MM.1S (cell line): ENCODE results near the gene NME7.

Source experiments
- EZH2phosphoT487 ChIP-seq: fragments of 300-600 bp; sonication (generic); IDR thresholded peaks from 2 replicates; pipeline ENCODE4 v1.6.1; 2018; ENCODE audit warnings: antibody characterized with exemption, low read length
- TF ChIP-seq, protein P1 (sequence below): fragments of 300-600 bp; sonication (generic); IDR thresholded peaks from 2 replicates; pipeline ENCODE4 v1.5.1; 2016; ENCODE audit warnings: antibody characterized with exemption, low read length, mixed read lengths

DNA sequence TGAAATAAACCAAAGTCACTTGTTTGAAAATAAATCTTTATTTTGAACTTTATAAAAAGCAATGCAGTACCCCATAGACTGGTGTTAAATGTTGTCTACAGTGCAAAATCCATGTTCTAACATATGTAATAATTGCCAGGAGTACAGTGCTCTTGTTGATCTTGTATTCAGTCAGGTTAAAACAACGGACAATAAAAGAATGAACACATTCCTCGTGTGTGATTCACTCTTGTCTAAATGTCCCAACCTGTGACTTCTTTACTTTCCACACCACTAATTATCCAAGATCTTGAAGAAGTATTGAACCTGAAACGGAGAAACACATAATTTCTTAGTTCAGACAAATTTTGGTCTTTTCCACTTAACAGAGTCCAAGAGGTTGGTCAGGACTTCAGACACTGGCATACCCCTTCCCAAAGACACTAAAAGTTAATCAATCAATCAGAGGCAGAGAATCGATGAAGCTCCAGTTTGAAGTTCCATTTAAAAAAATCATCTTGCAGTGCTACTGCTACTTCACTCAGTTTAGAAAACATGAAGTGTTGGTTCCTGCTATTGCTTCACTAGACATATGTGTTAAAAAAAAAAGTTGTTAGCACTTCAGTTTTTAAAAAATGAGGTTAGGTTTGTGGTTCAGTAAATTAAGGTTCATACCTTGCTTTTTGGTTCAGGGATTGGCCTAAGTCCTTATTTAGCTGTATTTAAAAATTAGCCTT is 234.9 kb downstream of the NME7 start:
- TF ChIP-seq, protein P1, sequence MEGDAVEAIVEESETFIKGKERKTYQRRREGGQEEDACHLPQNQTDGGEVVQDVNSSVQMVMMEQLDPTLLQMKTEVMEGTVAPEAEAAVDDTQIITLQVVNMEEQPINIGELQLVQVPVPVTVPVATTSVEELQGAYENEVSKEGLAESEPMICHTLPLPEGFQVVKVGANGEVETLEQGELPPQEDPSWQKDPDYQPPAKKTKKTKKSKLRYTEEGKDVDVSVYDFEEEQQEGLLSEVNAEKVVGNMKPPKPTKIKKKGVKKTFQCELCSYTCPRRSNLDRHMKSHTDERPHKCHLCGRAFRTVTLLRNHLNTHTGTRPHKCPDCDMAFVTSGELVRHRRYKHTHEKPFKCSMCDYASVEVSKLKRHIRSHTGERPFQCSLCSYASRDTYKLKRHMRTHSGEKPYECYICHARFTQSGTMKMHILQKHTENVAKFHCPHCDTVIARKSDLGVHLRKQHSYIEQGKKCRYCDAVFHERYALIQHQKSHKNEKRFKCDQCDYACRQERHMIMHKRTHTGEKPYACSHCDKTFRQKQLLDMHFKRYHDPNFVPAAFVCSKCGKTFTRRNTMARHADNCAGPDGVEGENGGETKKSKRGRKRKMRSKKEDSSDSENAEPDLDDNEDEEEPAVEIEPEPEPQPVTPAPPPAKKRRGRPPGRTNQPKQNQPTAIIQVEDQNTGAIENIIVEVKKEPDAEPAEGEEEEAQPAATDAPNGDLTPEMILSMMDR, result no peak
- no peak for TF ChIP-seq EZH2phosphoT487
